Upper lobe of right lung (tissue), 1 donor: ENCODE data around the gene CACNG7. TPM values are rescaled to one million over a fixed set of nuclear protein-coding genes. Genes with fewer than 3 reads are reported as not detected.
A peak's percentile ranks its signal among the peaks of the same experiment; 100 is the strongest.

Source experiments
- ATAC-seq: fragments of 200-7000 bp; cut with Tn5 transposase; one replicate; pipeline ENCODE4 v1.9.1; 2020; ENCODE audit warnings: mild to moderate bottlenecking, moderate library complexity
- DNase-seq: peaks from one replicate; pipeline ENCODE4 v3.0.0-alpha.2; 2020
- H3K27ac ChIP-seq: fragments of 200-600 bp; one replicate; pipeline ENCODE4 v1.8.0; 2022
- H3K27me3 ChIP-seq: fragments of 200-600 bp; one replicate; pipeline ENCODE4 v1.8.0; 2022; ENCODE audit warnings: mild to moderate bottlenecking
- H3K36me3 ChIP-seq: fragments of 200-600 bp; one replicate; pipeline ENCODE4 v1.8.0; 2022
- H3K4me1 ChIP-seq: fragments of 200-600 bp; one replicate; pipeline ENCODE4 v1.8.0; 2022
- H3K4me3 ChIP-seq: fragments of 200-600 bp; one replicate; pipeline ENCODE4 v1.8.0; 2022; ENCODE audit warnings: mild to moderate bottlenecking
- H3K9me3 ChIP-seq: fragments of 200-600 bp; one replicate; pipeline ENCODE4 v1.8.0; 2022
- intact Hi-C: fragments of 100-400 bp; cut with DNase I; formaldehyde crosslinking; loops from one replicate; pipeline ENCODE4 v1.11.0; 2022
- total RNA-seq: library from RNA; stranded (reverse); fragmentation: NEBNext Ultra II Directional; extraction: Animal tissue kit (Norgen Biotek cat#: 25700); gene quantifications from one replicate; pipeline ENCODE4 v1.2.1, GENCODE V29; 2021
- TF ChIP-seq, protein P1 (sequence below): fragments of 200-600 bp; IDR thresholded peaks from one replicate; pipeline ENCODE4 v1.8.0; 2022; ENCODE audit warnings: antibody characterized with exemption
- donor health status: DM: no; HTN: yes; CAD: no; lungs with severe emphysema.

CACNG7 gene
- total RNA-seq, 1 donor from 2014 or later: not detected

DNA sequence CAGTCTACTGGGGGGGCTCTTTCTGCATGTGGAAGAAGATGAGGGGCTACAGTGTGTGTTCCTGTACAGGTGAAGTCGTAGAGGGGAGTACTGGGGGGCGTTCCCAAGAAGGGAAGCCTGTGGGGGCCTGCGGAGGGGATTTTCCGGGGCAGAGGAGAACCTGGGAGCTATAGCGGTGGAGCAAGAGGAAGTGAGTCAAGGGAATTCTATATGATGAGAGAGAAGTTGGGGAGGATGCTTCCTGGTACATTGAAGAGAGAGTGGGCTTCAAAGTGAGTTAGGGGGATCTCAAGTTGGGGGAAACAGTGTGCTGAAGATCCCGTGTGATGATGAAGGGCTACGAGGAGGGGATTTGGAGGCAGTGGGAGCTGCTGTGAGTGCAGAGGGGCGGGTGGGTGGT, 51.8 kb downstream of the CACNG7 start:
- Histone ChIP-seq H3K36me3 (no peaks in the 10 kb centered on the region), H3K27me3 (peaks cover 77% of the 10 kb centered on the region), H3K4me3 (no peak overlapping the region), H3K9me3 (no peaks in the 10 kb centered on the region), H3K27ac (no peak overlapping the region), H3K4me1 (no peaks in the 10 kb centered on the region)
- no peak for DNase-seq
- TF ChIP-seq, protein P1, sequence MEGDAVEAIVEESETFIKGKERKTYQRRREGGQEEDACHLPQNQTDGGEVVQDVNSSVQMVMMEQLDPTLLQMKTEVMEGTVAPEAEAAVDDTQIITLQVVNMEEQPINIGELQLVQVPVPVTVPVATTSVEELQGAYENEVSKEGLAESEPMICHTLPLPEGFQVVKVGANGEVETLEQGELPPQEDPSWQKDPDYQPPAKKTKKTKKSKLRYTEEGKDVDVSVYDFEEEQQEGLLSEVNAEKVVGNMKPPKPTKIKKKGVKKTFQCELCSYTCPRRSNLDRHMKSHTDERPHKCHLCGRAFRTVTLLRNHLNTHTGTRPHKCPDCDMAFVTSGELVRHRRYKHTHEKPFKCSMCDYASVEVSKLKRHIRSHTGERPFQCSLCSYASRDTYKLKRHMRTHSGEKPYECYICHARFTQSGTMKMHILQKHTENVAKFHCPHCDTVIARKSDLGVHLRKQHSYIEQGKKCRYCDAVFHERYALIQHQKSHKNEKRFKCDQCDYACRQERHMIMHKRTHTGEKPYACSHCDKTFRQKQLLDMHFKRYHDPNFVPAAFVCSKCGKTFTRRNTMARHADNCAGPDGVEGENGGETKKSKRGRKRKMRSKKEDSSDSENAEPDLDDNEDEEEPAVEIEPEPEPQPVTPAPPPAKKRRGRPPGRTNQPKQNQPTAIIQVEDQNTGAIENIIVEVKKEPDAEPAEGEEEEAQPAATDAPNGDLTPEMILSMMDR: no peak
- no peak for ATAC-seq
- intact Hi-C loops: no loop called here

DNA sequence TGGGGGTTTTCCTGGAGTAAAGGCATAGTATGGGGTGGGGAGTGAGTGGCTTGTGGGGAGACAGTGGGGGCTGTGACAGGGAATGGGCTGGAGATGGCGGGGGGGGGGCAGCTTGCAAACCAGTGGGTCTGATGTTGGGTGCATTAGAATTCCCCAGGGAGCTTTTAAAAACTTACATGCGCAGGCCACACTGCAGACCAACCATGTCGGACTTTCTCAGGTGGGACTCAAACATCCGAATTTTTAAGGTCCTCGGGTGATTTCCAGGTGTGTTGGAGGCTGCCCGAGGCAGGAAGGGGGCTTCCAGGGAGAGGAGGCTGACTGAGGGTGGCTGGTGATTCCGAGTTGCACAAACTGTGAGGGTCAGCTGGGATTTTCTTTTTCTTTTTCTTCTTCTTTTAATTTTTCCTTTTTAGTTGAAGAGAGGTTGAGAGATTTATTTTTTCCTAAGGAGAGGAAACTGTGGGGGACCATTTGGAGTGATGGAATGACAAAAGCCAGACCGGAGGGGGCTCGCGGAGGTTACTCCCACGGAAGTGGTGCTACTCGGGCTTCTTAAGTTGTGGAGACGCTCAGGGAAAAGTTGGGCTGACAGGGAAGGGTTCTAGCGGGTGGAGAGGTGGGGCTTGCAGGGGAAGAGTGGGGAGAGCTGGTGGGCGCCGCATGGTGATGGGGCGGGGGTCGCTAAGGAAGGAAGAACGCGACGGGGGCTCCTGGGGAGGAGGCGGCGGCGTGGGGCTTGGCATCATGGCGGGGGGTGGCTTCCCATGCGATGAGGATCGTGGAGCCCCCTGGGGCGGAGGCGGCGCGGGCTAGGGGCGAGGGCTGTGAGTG, 52.7 kb downstream of the CACNG7 start:
- DNase-seq (no peak), ATAC-seq (no peak)
- H3K4me1 ChIP-seq: no peaks in the 10 kb centered on the region
- no peak overlapping the region for H3K27ac ChIP-seq
- no peak overlapping the region for H3K4me3 ChIP-seq
- TF ChIP-seq, protein P1: no peak
- intact Hi-C loops: no loop called here
- H3K27me3 ChIP-seq: peaks cover 82% of the 10 kb centered on the region
- no peaks in the 10 kb centered on the region for H3K9me3 ChIP-seq
- no peaks in the 10 kb centered on the region for H3K36me3 ChIP-seq

DNA sequence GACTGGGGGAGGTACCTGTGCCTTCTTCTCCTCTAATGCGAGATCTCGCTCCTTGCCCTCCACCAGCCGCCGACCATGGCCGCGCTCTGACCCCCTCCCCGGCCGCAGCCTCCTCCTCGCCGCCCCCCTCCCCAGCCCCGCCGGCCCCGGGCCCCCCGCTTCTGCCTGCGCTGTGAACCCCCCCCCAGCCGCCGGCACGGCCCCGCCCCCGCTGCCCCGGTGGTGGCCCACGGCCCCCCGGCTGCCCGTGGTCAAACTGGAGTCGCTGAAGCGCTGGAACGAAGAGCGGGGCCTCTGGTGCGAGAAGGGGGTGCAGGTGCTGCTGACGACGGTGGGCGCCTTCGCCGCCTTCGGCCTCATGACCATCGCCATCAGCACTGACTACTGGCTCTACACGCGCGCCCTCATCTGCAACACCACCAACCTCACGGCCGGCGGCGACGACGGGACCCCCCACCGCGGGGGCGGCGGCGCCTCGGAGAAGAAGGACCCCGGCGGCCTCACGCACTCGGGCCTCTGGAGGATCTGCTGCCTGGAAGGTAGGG, 53.9 kb downstream of the CACNG7 start, which contains the start of gene CACNG8:
Gene CACNG8, plus strand, starts transcription at position 51 of the 545 bp plus-strand sequence.
- intact Hi-C loops: no loop called here
- H3K27me3 ChIP-seq: peaks cover 71% of the 10 kb centered on the region
- DNase-seq: no peak

DNA sequence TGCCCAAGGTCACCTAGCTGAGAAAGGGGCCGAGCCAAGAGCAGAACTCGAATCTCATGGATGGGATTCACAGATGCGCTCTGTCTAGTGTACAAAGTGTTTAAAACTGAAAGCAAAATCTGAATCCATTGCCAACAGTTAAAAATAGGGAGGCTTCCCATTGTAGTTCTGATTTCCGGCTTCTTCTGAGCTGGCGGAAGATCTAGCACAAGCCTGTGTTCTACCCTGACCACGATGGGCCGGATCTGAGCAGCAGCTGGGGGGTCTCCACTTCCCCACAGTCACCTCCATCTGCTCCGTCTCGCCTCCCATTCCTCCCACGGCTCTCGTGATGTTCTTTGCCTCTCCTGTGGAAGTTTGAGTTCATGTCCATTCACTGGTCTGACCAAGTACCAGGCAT, 56.0 kb downstream of the CACNG7 start:
- DNase-seq (no peak), ATAC-seq (no peak)
- TF ChIP-seq, protein P1: no peak
- Histone ChIP-seq H3K4me3 (peak overlapping the region; percentile 16), H3K4me1 (no peaks in the 10 kb centered on the region), H3K9me3 (no peaks in the 10 kb centered on the region), H3K27ac (no peak overlapping the region), H3K36me3 (no peaks in the 10 kb centered on the region), H3K27me3 (peaks cover 54% of the 10 kb centered on the region)
- intact Hi-C loops: no loop called here

More for the DNA sequence above, 53.9 kb downstream of the CACNG7 start, which contains the start of gene CACNG8:
- no peaks in the 10 kb centered on the region for H3K9me3 ChIP-seq
- no peak within 1 kb of the TSS for H3K4me3 ChIP-seq
- no peaks in the 10 kb centered on the region for H3K36me3 ChIP-seq
- H3K4me1 ChIP-seq: no peaks in the 10 kb centered on the region
- ATAC-seq: no peak
- TF ChIP-seq, protein P1: no peak
- no peak within 1 kb of the TSS for H3K27ac ChIP-seq

DNA sequence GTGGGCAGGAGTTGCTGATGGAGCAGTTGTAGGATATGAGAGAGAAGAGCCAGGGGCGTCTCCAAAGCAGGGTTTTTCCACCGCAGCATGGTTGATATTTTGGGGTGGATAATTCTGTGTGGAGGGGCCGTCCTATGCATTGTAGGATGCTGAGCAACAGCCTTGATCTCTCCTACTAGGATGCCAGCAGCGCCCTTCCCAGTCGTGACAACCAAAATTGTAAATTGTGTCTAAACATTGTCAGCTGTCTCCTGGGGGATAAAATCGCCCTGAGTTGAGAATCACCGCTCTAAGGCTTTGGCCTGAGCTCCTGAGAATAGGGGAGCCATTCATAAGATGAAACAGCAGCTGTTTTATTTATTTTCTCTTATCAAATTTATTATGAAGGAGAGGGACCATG, 57.9 kb downstream of the CACNG7 start:
- Histone ChIP-seq H3K27ac (no peak overlapping the region), H3K36me3 (no peaks in the 10 kb centered on the region), H3K4me3 (no peak overlapping the region), H3K4me1 (no peaks in the 10 kb centered on the region), H3K27me3 (peaks cover 43% of the 10 kb centered on the region), H3K9me3 (no peaks in the 10 kb centered on the region)
- TF ChIP-seq, protein P1: no peak
- intact Hi-C loops: no loop called here
- ATAC-seq: no peak
- no peak for DNase-seq
